Measurements from ENCODE around the gene HMMR.
"Not testable (repeated sequence)": the region's sequence is repeated elsewhere in the genome, so short reads cannot be mapped to it uniquely, and the experiment has no call there.

The HMMR gene, protein sequence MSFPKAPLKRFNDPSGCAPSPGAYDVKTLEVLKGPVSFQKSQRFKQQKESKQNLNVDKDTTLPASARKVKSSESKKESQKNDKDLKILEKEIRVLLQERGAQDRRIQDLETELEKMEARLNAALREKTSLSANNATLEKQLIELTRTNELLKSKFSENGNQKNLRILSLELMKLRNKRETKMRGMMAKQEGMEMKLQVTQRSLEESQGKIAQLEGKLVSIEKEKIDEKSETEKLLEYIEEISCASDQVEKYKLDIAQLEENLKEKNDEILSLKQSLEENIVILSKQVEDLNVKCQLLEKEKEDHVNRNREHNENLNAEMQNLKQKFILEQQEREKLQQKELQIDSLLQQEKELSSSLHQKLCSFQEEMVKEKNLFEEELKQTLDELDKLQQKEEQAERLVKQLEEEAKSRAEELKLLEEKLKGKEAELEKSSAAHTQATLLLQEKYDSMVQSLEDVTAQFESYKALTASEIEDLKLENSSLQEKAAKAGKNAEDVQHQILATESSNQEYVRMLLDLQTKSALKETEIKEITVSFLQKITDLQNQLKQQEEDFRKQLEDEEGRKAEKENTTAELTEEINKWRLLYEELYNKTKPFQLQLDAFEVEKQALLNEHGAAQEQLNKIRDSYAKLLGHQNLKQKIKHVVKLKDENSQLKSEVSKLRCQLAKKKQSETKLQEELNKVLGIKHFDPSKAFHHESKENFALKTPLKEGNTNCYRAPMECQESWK

GRCh38 chr5:163460562-163461171 is at the start of gene HMMR:
HMMR (plus strand) TSS chr5:163460632; CDS start chr5:163460693, 61 bp downstream.
- no peak for DNase-seq

DNA sequence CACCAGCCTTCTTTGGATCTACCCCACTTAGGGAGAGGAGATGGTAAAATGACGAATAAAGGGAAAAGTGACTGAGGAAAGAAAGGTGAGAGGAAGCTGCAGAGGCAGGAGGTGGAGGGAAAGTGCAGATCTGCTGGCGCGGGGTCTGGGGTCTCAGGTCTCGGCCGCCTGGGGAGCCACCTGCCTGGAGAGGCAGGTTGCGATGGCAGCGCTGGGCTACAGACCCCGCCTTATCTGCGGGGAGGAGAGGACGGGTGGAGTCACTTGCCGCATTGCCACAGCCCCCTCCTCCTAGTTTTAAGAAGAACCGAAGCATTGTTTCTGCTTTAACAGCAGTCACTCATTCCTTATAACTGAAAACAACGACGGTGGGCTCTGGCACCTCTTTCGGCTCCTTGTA is 44.8 kb upstream of the HMMR start:
- not testable (repeated sequence) for DNase-seq

- no peak for DNase-seq
Observed at GRCh38 chr5:163424836-163425235, 35.6 kb upstream of the HMMR start.

DNA sequence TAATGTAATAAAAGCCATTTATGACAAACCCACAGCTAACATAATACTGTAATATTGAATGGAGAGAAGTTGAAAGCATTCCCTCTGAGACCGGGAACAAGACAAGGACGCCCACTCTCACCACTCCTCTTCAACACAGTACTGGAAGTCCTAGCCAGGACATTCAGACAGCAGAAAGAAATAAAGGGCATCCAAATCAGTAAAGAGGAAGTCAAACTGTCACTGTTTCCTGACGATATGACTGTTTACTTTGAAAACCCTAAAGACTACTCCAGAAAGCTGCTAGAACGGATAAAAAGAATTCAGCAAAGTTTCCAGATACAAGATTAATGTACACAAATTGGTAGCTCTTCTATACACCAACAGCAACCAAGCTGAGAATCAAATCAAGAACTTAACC is 34.3 kb upstream of the HMMR start:
- not testable (repeated sequence) for DNase-seq

- no peak for DNase-seq
Observed at GRCh38 chr5:163432544-163432943, 27.9 kb upstream of the HMMR start.

DNA sequence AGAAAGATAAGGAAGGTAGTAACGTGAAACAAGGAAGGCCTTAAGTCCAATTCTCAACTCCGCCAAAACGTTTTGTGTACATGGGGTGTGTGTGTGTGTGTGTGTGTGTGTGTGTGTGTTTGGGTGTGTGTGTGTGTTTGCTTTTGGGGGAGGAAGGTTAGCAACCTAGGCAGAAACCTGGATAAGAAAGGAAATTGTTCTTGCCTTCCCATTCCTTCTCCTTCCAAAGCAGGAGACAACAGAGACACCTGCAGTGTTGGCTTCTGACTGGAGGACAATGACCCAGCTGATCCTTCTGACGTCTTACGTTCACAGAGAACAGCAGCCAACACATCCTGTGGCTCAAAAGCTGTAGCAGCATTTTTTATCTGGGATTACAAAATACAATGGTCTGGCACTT is 27.2 kb upstream of the HMMR start:
- no peak for DNase-seq

- no peak for DNase-seq
Observed at GRCh38 chr5:163434401-163434866, 26.0 kb upstream of the HMMR start.

GRCh38 chr5:163436515-163436914 is 23.9 kb upstream of the HMMR start:
- no peak for DNase-seq

- no peak for DNase-seq
Observed at GRCh38 chr5:163437011-163437308, 23.5 kb upstream of the HMMR start.

DNA sequence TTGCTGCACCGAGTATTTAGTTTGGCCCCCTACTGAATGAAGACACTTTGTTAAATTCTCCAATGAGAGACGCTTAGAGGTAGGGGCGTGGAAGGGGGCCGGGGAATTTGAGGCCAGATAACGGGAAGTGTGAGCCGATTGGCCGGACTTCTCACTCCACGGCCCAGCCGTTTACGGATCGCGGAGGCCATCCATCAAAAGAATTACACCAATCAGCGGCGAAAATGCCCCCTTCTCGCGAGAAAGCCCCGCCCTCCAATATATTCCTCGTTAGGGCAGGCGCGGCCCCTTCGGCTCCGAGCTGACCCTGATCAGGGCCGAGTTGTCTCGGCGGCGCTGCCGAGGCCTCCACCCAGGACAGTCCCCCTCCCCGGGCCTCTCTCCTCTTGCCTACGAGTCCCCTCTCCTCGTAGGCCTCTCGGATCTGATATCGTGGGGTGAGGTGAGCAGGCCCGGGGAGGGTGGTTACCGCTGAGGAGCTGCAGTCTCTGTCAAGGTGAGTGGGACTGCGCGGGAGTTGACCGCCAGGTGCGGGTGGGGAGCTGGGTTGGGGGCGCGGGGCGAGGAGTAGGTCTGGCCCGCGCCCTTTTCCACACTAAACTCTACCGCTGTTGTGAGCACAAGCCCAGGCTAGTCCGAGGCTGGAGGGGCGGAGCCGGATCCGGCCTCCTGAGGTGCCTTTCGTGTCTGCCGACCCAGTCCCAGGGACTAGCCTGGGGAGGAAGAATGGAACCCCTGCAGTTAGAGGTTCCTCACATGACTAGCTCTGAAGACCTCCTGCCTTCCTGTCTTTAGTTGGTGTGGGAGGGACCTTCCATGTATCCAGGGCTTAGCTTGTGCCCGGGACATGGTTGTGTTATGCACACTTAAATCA is 22.9 kb upstream of the HMMR start, which contains the start of gene CCNG1:
Gene CCNG1 (plus strand): TSS at position 287 of the 874 bp plus-strand sequence. CDS start 1,662 bp downstream, outside the sequence.
- DNase-seq = peak; percentile 83

GRCh38 chr5:163439092-163439425 is 21.4 kb upstream of the HMMR start:
- DNase-seq = no peak

GRCh38 chr5:163440954-163441353 is 19.5 kb upstream of the HMMR start:
- no peak for DNase-seq

- no peak for DNase-seq
Observed at GRCh38 chr5:163444526-163444925, 15.9 kb upstream of the HMMR start.

- no peak for DNase-seq
Observed at GRCh38 chr5:163445345-163445744, 15.1 kb upstream of the HMMR start.

- no peak for DNase-seq
Observed at GRCh38 chr5:163447191-163447590, 13.2 kb upstream of the HMMR start.

DNA sequence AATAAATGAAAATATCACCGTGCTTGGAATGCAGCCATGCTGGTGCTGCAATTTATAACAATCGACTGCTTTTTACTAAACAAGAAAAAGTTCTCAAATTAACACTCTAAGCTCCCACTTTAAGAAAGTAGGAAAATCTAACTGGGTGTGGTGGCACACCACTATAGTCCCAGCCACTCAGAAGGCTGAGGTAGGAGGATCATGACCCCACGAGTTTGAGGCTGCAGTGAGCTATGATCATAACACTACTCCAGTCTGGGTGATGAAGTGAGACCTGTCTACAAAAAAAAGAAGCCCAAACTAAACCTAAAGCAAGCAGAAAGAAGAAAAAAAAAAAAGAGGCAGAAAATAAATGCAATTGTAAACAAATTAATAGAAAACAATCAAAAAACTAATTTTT is 12.6 kb upstream of the HMMR start:
- no peak for DNase-seq

DNA sequence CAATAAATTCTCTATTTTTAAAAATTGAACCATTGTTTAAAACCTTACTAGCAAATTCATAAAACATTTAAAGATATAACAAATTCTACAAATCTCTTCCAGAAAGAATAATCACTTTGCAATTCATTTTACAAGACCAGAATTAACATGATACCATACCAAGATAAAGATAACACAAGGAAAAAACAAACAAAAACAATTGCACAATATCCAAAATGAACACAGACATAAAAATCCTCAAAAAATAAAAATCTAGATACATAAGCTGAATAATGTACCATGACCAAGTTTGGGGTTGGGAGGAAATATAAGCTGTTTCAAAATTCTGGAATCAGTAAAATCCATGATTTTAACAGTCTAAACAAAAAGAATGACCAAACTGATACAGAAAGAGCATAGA is 11.9 kb upstream of the HMMR start:
- no peak for DNase-seq

DNA sequence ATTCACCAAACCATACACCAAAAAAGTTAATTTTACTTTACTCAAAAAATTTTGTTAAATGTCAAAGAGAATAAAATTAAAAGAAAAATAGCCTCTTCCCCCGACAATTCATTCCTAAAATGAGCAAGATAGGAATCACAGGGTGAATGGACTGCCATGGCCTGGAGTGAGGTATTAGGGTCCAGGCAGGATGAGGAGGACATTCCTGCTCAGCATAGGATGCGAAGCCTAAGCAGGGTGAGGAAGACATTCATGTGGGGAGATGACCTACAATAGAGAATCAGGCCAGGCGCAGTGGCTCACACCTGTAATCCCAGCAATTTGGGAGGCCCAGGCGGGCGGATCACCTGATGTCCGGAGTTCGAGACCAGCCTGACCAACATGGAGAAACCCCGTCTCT is 8.9 kb upstream of the HMMR start:
- no peak for DNase-seq

DNA sequence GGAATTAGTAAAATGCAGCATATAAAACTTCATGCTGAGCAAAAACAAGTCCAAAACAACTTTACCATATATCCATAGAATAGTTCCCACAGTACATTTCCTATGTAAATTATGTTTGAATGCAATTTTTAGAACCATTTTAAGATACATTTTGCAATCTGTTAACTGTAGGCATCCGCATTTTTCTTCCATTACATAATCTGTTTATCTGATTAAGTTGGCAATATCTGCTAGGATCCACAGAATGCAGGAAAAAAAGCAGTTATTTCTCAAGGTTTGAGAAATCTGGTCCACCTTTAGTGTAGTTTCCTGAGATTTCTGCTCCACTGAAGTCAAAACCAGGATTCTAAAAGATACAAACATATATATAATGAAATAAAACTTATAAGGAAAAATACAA is 6.7 kb upstream of the HMMR start:
- DNase-seq = no peak

DNA sequence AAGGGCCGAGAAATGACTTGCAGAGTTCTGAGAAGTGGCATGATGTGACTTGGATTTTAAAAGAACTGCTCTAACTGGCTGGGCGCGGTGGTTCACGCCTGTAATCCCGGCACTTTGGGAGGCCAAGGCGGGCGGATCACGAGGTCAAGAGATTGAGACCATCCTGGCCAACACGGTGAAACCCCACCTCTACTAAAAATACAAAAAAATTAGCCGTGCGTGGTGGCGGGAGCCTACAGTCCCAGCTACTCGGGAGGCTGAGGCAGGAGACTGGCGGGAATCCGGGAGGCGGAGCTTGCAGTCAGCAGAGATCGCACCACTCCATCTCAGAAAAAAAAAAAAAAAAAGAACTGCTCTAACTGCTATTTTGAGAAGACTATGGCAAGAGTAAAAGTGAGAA is 5.0 kb upstream of the HMMR start:
- DNase-seq = not testable (repeated sequence)

GRCh38 chr5:163456029-163456589 is 4.3 kb upstream of the HMMR start:
- no peak for DNase-seq

DNA sequence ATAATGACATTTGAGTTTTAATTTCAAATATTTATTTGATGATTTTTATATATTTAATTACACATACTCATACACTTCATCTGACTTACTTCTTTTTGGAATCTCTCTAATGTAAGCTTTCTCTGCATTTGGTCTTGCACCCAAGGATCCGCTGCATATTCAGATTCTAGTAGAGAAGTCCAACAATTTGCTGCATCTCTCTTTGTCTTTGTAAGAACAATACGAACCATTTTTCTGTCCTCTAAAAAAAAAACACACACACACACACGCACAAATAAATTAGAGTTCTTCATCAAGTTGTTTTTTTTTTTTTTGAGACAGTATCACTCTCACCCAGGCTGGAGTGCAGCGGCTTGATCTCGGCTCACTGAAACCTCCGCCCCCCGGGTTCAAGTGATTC is 3.6 kb upstream of the HMMR start:
- DNase-seq = no peak
